HepG2 (cell line): ENCODE data around the gene IMPDH2. TPM values are rescaled to one million over a fixed set of nuclear protein-coding genes. Genes with fewer than 3 reads are reported as not detected.

ENCODE experiments used
- HOXA9 ChIP-seq: sonication (generic); formaldehyde crosslinking; IDR thresholded peaks from 2 replicates; pipeline ENCODE4 v1.8.1; 2022; ENCODE audit warnings: missing genetic modification reagents, mild to moderate bottlenecking, moderate library complexity, borderline replicate concordance
- KMT2A ChIP-seq: sonication (generic); formaldehyde crosslinking; IDR thresholded peaks from 2 replicates; pipeline ENCODE4 v1.4.0; 2020; ENCODE audit warnings: missing genetic modification reagents
- MXD4 ChIP-seq: IDR thresholded peaks from 2 replicates; pipeline ENCODE4 v1.6.1; 2016; ENCODE audit warnings: mild to moderate bottlenecking, missing biosample characterization, missing genetic modification reagents
- NAIF1 ChIP-seq: sonication (generic); formaldehyde crosslinking; IDR thresholded peaks from 2 replicates; pipeline ENCODE4 v1.5.0; 2020; ENCODE audit warnings: mild to moderate bottlenecking, missing genetic modification reagents, borderline replicate concordance
- PAX8 ChIP-seq: sonication (generic); formaldehyde crosslinking; IDR thresholded peaks from 2 replicates; pipeline ENCODE4 v1.8.0; 2022; ENCODE audit warnings: mild to moderate bottlenecking, missing genetic modification reagents, borderline replicate concordance
- POGZ ChIP-seq: sonication (generic); formaldehyde crosslinking; IDR thresholded peaks from 2 replicates; pipeline ENCODE4 v1.4.0; 2020; ENCODE audit warnings: mild to moderate bottlenecking, missing genetic modification reagents
- SP140L ChIP-seq: sonication (generic); formaldehyde crosslinking; IDR thresholded peaks from 2 replicates; pipeline ENCODE4 v1.4.0; 2020; ENCODE audit warnings: missing genetic modification reagents, borderline replicate concordance
- TMF1 ChIP-seq: sonication (generic); formaldehyde crosslinking; IDR thresholded peaks from 2 replicates; pipeline ENCODE4 v1.8.1; 2022; ENCODE audit warnings: low read depth, missing genetic modification reagents
- ZFP41 ChIP-seq: sonication (generic); formaldehyde crosslinking; IDR thresholded peaks from 2 replicates; pipeline ENCODE4 v1.4.0; 2020; ENCODE audit warnings: mild to moderate bottlenecking, missing genetic modification reagents, borderline replicate concordance
- ZNF44 ChIP-seq: sonication (generic); formaldehyde crosslinking; IDR thresholded peaks from 2 replicates; pipeline ENCODE4 v1.5.1; 2020; ENCODE audit warnings: mild to moderate bottlenecking, missing genetic modification reagents
- ZNF441 ChIP-seq: sonication (generic); formaldehyde crosslinking; IDR thresholded peaks from 2 replicates; pipeline ENCODE4 v1.7.0; 2021; ENCODE audit warnings: missing genetic modification reagents, borderline replicate concordance
- ZNF552 ChIP-seq: sonication (generic); formaldehyde crosslinking; IDR thresholded peaks from 2 replicates; pipeline ENCODE4 v1.9.0; 2022; ENCODE audit warnings: missing genetic modification reagents, mild to moderate bottlenecking, borderline replicate concordance
- ZNF558 ChIP-seq: sonication (generic); formaldehyde crosslinking; IDR thresholded peaks from 2 replicates; pipeline ENCODE4 v1.9.0; 2022; ENCODE audit warnings: mild to moderate bottlenecking, missing genetic modification reagents, borderline replicate concordance
- ZNF619 ChIP-seq: sonication (generic); formaldehyde crosslinking; IDR thresholded peaks from 2 replicates; pipeline ENCODE4 v1.4.0; 2020; ENCODE audit warnings: mild to moderate bottlenecking, missing genetic modification reagents
- ZNF788 ChIP-seq: sonication (generic); formaldehyde crosslinking; IDR thresholded peaks from 2 replicates; pipeline ENCODE4 v1.5.0; 2020; ENCODE audit warnings: mild to moderate bottlenecking, missing genetic modification reagents, borderline replicate concordance
- polyA plus RNA-seq, 8 experiments: library from polyadenylated mRNA; depleted of rRNA in 3 of 8; stranded (reverse) in 7 of 8; unstranded in 1 of 8; fragments of >200 nt; fragmentation: Illumina TruSeq in 4 of 8; extraction: Trizol in 4 of 8; gene quantifications; 2 replicates each; pipeline versions ENCODE4 v1.2.1 to v1.2.3, GENCODE V29; 2011 to 2016; ENCODE audit warnings: low read depth in 4 of 8, missing spikeins in 1 of 8, mixed read lengths in 1 of 8; ENCODE audit not compliant: insufficient read depth in 1 of 8
- total RNA-seq, 5 experiments: library from RNA; depleted of rRNA; stranded (reverse); fragments of >200 nt; fragmentation: Illumina TruSeq; extraction: Trizol; gene quantifications; 2 replicates each; pipeline ENCODE4 v1.2.3, GENCODE V29; 2016; ENCODE audit warnings: low read depth in 1 of 5
- TF ChIP-seq, protein P1 (sequence below): sonication (generic); formaldehyde crosslinking; IDR thresholded peaks from 2 replicates; pipeline ENCODE4 v1.9.0; 2021; ENCODE audit warnings: missing genetic modification reagents, mild to moderate bottlenecking, borderline replicate concordance
- TF ChIP-seq, protein P2 (sequence below): conservative IDR thresholded peaks from 2 replicates; pipeline ENCODE4 v1.6.1; 2018; ENCODE audit warnings: missing genetic modification reagents
- TF ChIP-seq, protein P3 (sequence below): sonication (generic); formaldehyde crosslinking; IDR thresholded peaks from 2 replicates; pipeline ENCODE4 v1.4.0; 2020; ENCODE audit warnings: missing genetic modification reagents, mild to moderate bottlenecking, borderline replicate concordance
- TF ChIP-seq, protein P4 (sequence below): IDR thresholded peaks from 2 replicates; pipeline ENCODE4 v1.6.1; 2016; ENCODE audit warnings: missing genetic modification reagents, missing compliant biosample characterization
- TF ChIP-seq, protein P5 (sequence below): sonication (generic); formaldehyde crosslinking; IDR thresholded peaks from 2 replicates; pipeline ENCODE4 v1.8.1; 2023; ENCODE audit warnings: mild to moderate bottlenecking, missing genetic modification reagents, borderline replicate concordance

Gene IMPDH2
- total and polyA plus RNA-seq, 2 of the 13 experiments (the other 11 are each of a cell fraction or from before 2014, with no cell fraction given): 248 to 260 TPM

DNA sequence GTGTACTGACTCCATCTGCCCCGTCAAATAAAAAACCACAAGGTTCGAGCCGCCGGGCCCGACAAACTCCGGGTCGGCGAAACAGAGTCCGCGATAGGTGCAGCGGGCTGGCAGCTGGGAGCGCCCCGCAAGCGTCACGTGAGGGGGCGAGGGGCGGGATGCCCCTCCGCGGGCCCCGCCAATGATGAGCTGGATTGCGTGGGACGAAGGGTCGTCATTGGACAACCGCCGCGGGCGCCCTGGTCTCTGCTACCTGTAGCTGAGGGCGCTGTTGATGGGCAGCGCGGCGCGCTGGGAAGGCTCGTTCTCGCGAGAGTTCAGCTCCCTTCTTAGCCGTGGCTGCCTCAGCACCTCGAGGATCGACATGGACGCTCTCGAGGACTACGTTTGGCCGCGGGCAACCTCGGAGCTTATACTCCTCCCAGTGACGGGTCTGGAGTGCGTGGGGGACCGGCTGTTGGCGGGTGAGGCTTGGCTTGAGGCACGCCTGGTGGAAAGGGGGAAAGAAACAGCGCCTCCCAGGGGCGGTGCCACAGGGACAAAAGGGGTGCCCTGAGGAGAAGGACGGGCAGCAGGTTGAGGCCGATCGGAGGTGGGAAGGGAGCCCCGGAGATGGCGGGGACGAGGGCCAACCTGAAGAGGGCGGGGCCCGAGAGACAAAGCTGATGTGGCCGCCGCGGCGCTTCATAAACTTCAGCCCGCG lies 22.0 kb downstream of the IMPDH2 start, which contains the start of gene WDR6 (continued):
- TF ChIP-seq, protein P1, sequence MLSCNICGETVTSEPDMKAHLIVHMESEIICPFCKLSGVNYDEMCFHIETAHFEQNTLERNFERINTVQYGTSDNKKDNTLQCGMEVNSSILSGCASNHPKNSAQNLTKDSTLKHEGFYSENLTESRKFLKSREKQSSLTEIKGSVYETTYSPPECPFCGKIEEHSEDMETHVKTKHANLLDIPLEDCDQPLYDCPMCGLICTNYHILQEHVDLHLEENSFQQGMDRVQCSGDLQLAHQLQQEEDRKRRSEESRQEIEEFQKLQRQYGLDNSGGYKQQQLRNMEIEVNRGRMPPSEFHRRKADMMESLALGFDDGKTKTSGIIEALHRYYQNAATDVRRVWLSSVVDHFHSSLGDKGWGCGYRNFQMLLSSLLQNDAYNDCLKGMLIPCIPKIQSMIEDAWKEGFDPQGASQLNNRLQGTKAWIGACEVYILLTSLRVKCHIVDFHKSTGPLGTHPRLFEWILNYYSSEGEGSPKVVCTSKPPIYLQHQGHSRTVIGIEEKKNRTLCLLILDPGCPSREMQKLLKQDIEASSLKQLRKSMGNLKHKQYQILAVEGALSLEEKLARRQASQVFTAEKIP: no peak
- TF ChIP-seq TMF1 (CRISPR knock-in tag) (peak; percentile 62; the same call in 1 of the 2 replicates), POGZ (CRISPR knock-in tag) (peak; percentile 77), PAX8 (0 out of 2 replicates have a peak, but pooled peaks have one; percentile 52), MXD4 (CRISPR knock-in tag) (peak; percentile 46; the same call in 1 of the 2 replicates), ZFP41 (CRISPR knock-in tag) (no peak), ZNF619 (no peak), ZNF558 (0 out of 2 replicates have a peak, but pooled peaks have one; percentile 37), HOXA9 (CRISPR knock-in tag) (peak; percentile 92), ZNF441 (CRISPR knock-in tag) (peak; percentile 43; the same call in 1 of the 2 replicates), NAIF1 (CRISPR knock-in tag) (no peak), ZNF44 (0 out of 2 replicates have a peak, but pooled peaks have one; percentile 57), KMT2A (CRISPR knock-in tag) (no peak; the same call in 1 of the 2 replicates), ZNF788 (CRISPR knock-in tag) (peak; percentile 94), SP140L (0 out of 2 replicates have a peak, but pooled peaks have one; percentile 20), ZNF552 (CRISPR knock-in tag) (no peak)
- TF ChIP-seq, protein P2, sequence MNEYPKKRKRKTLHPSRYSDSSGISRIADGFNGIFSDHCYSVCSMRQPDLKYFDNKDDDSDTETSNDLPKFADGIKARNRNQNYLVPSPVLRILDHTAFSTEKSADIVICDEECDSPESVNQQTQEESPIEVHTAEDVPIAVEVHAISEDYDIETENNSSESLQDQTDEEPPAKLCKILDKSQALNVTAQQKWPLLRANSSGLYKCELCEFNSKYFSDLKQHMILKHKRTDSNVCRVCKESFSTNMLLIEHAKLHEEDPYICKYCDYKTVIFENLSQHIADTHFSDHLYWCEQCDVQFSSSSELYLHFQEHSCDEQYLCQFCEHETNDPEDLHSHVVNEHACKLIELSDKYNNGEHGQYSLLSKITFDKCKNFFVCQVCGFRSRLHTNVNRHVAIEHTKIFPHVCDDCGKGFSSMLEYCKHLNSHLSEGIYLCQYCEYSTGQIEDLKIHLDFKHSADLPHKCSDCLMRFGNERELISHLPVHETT (CRISPR knock-in tag): peak; percentile 67; the same call in 1 of the 2 replicates
- TF ChIP-seq, protein P3, sequence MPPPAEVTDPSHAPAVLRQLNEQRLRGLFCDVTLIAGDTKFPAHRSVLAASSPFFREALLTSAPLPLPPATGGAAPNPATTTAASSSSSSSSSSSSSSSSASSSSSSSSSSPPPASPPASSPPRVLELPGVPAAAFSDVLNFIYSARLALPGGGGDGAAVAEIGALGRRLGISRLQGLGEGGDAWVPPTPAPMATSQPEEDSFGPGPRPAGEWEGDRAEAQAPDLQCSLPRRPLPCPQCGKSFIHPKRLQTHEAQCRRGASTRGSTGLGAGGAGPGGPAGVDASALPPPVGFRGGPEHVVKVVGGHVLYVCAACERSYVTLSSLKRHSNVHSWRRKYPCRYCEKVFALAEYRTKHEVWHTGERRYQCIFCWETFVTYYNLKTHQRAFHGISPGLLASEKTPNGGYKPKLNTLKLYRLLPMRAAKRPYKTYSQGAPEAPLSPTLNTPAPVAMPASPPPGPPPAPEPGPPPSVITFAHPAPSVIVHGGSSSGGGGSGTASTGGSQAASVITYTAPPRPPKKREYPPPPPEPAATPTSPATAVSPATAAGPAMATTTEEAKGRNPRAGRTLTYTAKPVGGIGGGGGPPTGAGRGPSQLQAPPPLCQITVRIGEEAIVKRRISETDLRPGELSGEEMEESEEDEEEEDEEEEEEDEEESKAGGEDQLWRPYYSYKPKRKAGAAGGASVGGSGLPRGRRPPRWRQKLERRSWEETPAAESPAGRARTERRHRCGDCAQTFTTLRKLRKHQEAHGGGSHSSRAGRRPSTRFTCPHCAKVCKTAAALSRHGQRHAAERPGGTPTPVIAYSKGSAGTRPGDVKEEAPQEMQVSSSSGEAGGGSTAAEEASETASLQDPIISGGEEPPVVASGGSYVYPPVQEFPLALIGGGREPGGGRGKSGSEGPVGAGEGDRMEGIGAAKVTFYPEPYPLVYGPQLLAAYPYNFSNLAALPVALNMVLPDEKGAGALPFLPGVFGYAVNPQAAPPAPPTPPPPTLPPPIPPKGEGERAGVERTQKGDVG (CRISPR knock-in tag): no peak
- TF ChIP-seq, protein P4, sequence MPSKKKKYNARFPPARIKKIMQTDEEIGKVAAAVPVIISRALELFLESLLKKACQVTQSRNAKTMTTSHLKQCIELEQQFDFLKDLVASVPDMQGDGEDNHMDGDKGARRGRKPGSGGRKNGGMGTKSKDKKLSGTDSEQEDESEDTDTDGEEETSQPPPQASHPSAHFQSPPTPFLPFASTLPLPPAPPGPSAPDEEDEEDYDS: peak; percentile 89
- TF ChIP-seq, protein P5, sequence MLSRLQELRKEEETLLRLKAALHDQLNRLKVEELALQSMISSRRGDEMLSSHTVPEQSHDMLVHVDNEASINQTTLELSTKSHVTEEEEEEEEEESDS (CRISPR knock-in tag): 0 out of 2 replicates have a peak, but pooled peaks have one; percentile 50
